ENCODE data around the gene RPRD1A. TPM values are rescaled to one million over a fixed set of nuclear protein-coding genes. Genes with fewer than 3 reads are reported as not detected.
"Not testable (repeated sequence)": the region's sequence is repeated elsewhere in the genome, so short reads cannot be mapped to it uniquely, and the experiment has no call there.

RPRD1A gene
- total and polyA plus RNA-seq, 3 donors from 2014 or later = 73.4 to 104 (median 98.6) TPM

DNA sequence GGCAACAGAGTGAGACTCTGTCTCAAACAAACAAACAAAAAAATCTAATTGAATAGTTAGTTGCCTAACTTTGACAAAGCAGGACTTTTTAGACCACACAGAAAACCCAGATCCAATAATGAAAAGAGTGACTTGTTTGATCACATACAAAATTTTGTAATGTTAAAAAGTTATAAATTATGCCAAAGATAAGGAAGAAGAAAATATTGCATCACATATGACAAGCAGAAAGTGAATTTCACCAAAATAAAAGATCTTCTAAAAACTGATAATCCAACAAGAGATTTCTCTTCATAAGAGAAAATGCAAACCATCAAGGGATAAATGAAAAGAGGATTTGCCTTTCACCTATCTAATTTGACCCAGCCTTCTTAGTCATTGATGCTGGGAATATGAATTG, 97.7 kb downstream of the RPRD1A start:
- no peak overlapping the region for H3K4me3 ChIP-seq
- no peak overlapping the region for H3K27ac ChIP-seq
- no peaks in the 10 kb centered on the region for H3K9me3 ChIP-seq
- no peak for DNase-seq
- H3K4me1 ChIP-seq = peaks cover 8% of the 10 kb centered on the region
- no peaks in the 10 kb centered on the region for H3K36me3 ChIP-seq (ENCODE audit: low read depth, missing control alignments)
- intact Hi-C loops (cut with DNase I; ENCODE audit: low total_unique reads) = no loop called here
- TF ChIP-seq, protein P1, sequence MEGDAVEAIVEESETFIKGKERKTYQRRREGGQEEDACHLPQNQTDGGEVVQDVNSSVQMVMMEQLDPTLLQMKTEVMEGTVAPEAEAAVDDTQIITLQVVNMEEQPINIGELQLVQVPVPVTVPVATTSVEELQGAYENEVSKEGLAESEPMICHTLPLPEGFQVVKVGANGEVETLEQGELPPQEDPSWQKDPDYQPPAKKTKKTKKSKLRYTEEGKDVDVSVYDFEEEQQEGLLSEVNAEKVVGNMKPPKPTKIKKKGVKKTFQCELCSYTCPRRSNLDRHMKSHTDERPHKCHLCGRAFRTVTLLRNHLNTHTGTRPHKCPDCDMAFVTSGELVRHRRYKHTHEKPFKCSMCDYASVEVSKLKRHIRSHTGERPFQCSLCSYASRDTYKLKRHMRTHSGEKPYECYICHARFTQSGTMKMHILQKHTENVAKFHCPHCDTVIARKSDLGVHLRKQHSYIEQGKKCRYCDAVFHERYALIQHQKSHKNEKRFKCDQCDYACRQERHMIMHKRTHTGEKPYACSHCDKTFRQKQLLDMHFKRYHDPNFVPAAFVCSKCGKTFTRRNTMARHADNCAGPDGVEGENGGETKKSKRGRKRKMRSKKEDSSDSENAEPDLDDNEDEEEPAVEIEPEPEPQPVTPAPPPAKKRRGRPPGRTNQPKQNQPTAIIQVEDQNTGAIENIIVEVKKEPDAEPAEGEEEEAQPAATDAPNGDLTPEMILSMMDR (IDR thresholded peaks at IDR 0.05) = no peak
- no peak for TF ChIP-seq POLR2A (IDR thresholded peaks at IDR 0.05)
- H3K27me3 ChIP-seq = no peaks in the 10 kb centered on the region

DNA sequence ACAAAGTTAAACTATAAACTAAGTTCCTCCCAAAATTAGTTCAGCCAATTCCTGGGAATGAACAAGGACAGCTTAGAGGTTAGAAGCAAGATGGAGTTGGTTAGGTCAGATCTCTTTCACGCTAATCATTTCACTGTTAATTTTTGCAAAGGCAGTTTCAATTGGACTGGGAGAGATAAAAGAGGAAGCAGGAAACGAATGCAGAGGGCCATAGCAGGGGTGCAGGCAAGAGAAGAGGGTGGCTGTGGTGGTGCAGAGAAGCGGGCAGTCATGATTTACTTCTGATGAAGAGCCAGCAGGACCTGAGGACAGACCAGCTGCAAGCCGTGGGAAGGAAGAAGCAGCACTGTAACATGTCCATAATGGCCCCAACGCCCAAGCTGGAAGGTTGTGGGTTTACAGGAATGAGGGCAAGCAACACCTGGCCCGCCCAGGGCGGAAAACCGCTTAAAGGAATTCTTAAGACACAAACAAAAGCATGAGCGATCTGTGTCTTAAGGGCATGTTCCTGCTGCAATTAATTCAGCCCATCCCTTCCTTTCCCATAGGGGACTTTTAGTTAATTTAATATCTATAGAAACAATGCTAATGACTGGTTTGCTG, 99.0 kb downstream of the RPRD1A start:
- no peak for DNase-seq
- Histone ChIP-seq H3K9me3 (no peaks in the 10 kb centered on the region), H3K4me3 (no peak overlapping the region), H3K27me3 (no peaks in the 10 kb centered on the region), H3K36me3 (ENCODE audit: low read depth, missing control alignments) (no peaks in the 10 kb centered on the region), H3K4me1 (peaks cover 2% of the 10 kb centered on the region), H3K27ac (no peak overlapping the region)
- intact Hi-C loops (cut with DNase I; ENCODE audit: low total_unique reads) = no loop called here
- TF ChIP-seq, protein P1 (IDR thresholded peaks at IDR 0.05) = no peak
- TF ChIP-seq POLR2A (IDR thresholded peaks at IDR 0.05) = no peak
- 74 to 78% methylated on average over 9 of the region's 9 CpGs for WGBS, 2 donors

DNA sequence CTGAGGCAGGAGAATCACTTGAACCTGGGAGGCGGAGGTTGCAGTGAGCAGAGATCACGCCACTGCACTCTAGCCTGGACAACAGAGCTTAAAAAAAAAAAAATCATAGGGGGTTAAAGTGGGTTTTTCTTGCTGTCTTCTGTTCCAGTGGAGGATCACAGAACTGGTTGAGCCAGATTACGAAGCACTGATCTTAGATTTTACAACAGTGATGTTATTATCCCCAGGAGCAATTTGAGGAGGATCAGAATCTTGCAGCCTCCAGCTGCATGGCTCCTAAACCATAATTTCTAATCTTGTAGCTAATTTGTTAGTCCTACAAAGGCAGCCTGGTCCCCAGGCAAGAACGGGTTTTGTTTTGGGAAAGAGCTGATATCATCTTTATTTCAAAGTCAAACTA, 99.5 kb downstream of the RPRD1A start:
- intact Hi-C loops (cut with DNase I; ENCODE audit: low total_unique reads) = not testable (repeated sequence)

DNA sequence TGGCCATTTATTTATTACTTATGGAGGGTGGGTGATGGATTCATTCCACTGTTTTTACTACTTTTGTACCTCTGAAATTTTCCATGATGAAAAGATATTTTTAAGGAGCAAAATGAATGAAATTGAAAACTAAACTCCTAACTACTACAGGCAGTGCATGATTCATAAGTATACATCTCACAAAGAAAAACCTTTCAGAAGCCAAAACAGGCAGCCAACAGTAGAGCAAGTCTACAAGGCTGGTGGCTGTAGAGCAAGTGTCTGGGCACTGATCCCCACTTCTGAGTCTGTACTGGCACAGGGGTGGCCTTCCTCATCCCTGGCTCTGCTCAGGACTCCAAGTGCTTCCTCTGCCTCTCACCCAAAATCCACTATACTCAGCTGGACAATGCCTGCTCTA, 103.0 kb downstream of the RPRD1A start:
- TF ChIP-seq, protein P1 (IDR thresholded peaks at IDR 0.05) = no peak
- no peak for TF ChIP-seq POLR2A (IDR thresholded peaks at IDR 0.05)
- intact Hi-C loops (cut with DNase I; ENCODE audit: low total_unique reads) = no loop called here

More for the DNA sequence above, 99.5 kb downstream of the RPRD1A start:
- not testable (repeated sequence) for H3K36me3 ChIP-seq (ENCODE audit: low read depth, missing control alignments); H3K27me3 ChIP-seq; H3K4me1 ChIP-seq; H3K9me3 ChIP-seq; H3K27ac ChIP-seq; H3K4me3 ChIP-seq; DNase-seq
- 64 to 73% methylated on average over 4 of the region's 4 CpGs for WGBS, 2 donors

DNA sequence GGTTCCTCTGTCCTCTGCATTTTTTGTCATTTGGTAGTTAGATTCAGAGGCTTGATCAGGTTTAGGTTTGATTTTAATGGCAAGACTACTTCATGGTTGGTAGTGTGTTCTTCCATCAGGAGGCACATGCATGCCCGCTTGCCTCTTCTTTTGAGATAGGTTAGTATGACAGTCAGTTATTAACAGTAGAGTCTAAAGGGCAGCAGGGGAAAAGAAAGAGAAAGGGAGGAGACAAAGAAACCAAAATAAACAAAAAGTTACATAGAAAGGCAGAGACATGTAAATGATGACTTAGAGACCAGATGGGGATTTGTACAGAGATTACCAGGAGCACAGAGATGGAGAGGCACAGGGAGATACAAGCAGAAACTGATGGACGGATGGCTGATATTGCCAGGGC, 105.0 kb downstream of the RPRD1A start:
- Histone ChIP-seq H3K4me3 (no peak overlapping the region), H3K27ac (no peak overlapping the region), H3K36me3 (ENCODE audit: low read depth, missing control alignments) (no peaks in the 10 kb centered on the region), H3K9me3 (no peaks in the 10 kb centered on the region), H3K27me3 (no peaks in the 10 kb centered on the region), H3K4me1 (no peaks in the 10 kb centered on the region)
- TF ChIP-seq, protein P1 (IDR thresholded peaks at IDR 0.05) = no peak
- no peak for TF ChIP-seq POLR2A (IDR thresholded peaks at IDR 0.05)
- no peak for DNase-seq
- intact Hi-C loops (cut with DNase I; ENCODE audit: low total_unique reads) = no loop called here
- WGBS, 2 donors = 88 to 96% methylated on average over 2 of the region's 2 CpGs

More for the DNA sequence above, 103.0 kb downstream of the RPRD1A start:
- no peaks in the 10 kb centered on the region for H3K27me3 ChIP-seq
- H3K27ac ChIP-seq = no peak overlapping the region
- H3K36me3 ChIP-seq (ENCODE audit: low read depth, missing control alignments) = no peaks in the 10 kb centered on the region
- H3K9me3 ChIP-seq = no peaks in the 10 kb centered on the region
- no peaks in the 10 kb centered on the region for H3K4me1 ChIP-seq
- DNase-seq = no peak
- H3K4me3 ChIP-seq = no peak overlapping the region

Measured in testis (tissue), 3 donors.